Rectal smooth muscle tissue (tissue), 1 donor: ENCODE measurements around the gene GBX2.

Experiments used
- H3K27ac ChIP-seq: one replicate; pipeline ENCODE4 v1.7.0; 2013; ENCODE audit warnings: low read depth, low read length, inconsistent platforms
- H3K27me3 ChIP-seq: one replicate; pipeline ENCODE4 v1.7.0; 2013; ENCODE audit warnings: low read length; ENCODE audit not compliant: control insufficient read depth, insufficient read depth
- H3K36me3 ChIP-seq: one replicate; pipeline ENCODE4 v1.7.0; 2013; ENCODE audit warnings: low read length; ENCODE audit not compliant: control insufficient read depth, insufficient read depth
- H3K4me1 ChIP-seq: one replicate; pipeline ENCODE4 v1.7.0; 2013; ENCODE audit warnings: low read length; ENCODE audit not compliant: control insufficient read depth, insufficient read depth
- H3K4me3 ChIP-seq: one replicate; pipeline ENCODE4 v1.7.0; 2013; ENCODE audit warnings: low read length
- H3K9ac ChIP-seq: one replicate; pipeline ENCODE4 v1.7.0; 2013; ENCODE audit warnings: low read length

Gene GBX2

GRCh38 chr2:236162882-236163470, 5.2 kb downstream of the GBX2 start:
- Histone ChIP-seq H3K9ac (no peak overlapping the region), H3K36me3 (no peaks in the 10 kb centered on the region), H3K27ac (no peak overlapping the region), H3K27me3 (peaks cover 57% of the 10 kb centered on the region), H3K4me3 (no peak overlapping the region), H3K4me1 (peaks cover 13% of the 10 kb centered on the region)

GRCh38 chr2:236162031-236162845, 5.9 kb downstream of the GBX2 start:
- H3K27me3 ChIP-seq, result peaks cover 57% of the 10 kb centered on the region
- H3K9ac ChIP-seq, result no peak overlapping the region
- no peak overlapping the region for H3K27ac ChIP-seq
- no peak overlapping the region for H3K4me3 ChIP-seq
- no peaks in the 10 kb centered on the region for H3K36me3 ChIP-seq
- peaks cover 13% of the 10 kb centered on the region for H3K4me1 ChIP-seq

GRCh38 chr2:236161531-236161930, 6.7 kb downstream of the GBX2 start:
- no peak overlapping the region for H3K4me3 ChIP-seq
- H3K36me3 ChIP-seq, result no peaks in the 10 kb centered on the region
- peaks cover 10% of the 10 kb centered on the region for H3K4me1 ChIP-seq
- H3K9ac ChIP-seq, result no peak overlapping the region
- H3K27me3 ChIP-seq, result peaks cover 50% of the 10 kb centered on the region
- no peak overlapping the region for H3K27ac ChIP-seq

GRCh38 chr2:236161082-236161462, 7.1 kb downstream of the GBX2 start:
- Histone ChIP-seq H3K36me3 (no peaks in the 10 kb centered on the region), H3K4me3 (no peak overlapping the region), H3K4me1 (peaks cover 9% of the 10 kb centered on the region), H3K27me3 (peaks cover 46% of the 10 kb centered on the region), H3K27ac (no peak overlapping the region), H3K9ac (no peak overlapping the region)

- H3K27ac ChIP-seq, result no peak overlapping the region
- peaks cover 41% of the 10 kb centered on the region for H3K27me3 ChIP-seq
- peaks cover 9% of the 10 kb centered on the region for H3K4me1 ChIP-seq
- H3K9ac ChIP-seq, result no peak overlapping the region
- no peak overlapping the region for H3K4me3 ChIP-seq
- H3K36me3 ChIP-seq, result no peaks in the 10 kb centered on the region
Measured at GRCh38 chr2:236160366-236161081, 7.7 kb downstream of the GBX2 start.

GRCh38 chr2:236159778-236160170, 8.4 kb downstream of the GBX2 start:
- no peak overlapping the region for H3K4me3 ChIP-seq
- H3K27ac ChIP-seq, result no peak overlapping the region
- H3K9ac ChIP-seq, result no peak overlapping the region
- peaks cover 35% of the 10 kb centered on the region for H3K27me3 ChIP-seq
- peaks cover 6% of the 10 kb centered on the region for H3K4me1 ChIP-seq
- H3K36me3 ChIP-seq, result no peaks in the 10 kb centered on the region

- no peak overlapping the region for H3K27ac ChIP-seq
- H3K36me3 ChIP-seq, result no peaks in the 10 kb centered on the region
- peaks cover 33% of the 10 kb centered on the region for H3K27me3 ChIP-seq
- H3K9ac ChIP-seq, result no peak overlapping the region
- no peak overlapping the region for H3K4me3 ChIP-seq
- peaks cover 3% of the 10 kb centered on the region for H3K4me1 ChIP-seq
Measured at GRCh38 chr2:236158969-236159777, 9.0 kb downstream of the GBX2 start.

- H3K9ac ChIP-seq, result no peak overlapping the region
- H3K36me3 ChIP-seq, result no peaks in the 10 kb centered on the region
- no peak overlapping the region for H3K4me3 ChIP-seq
- no peak overlapping the region for H3K27ac ChIP-seq
- H3K27me3 ChIP-seq, result peaks cover 21% of the 10 kb centered on the region
- H3K4me1 ChIP-seq, result no peaks in the 10 kb centered on the region
Measured at GRCh38 chr2:236157815-236158498, 10.2 kb downstream of the GBX2 start.

- Histone ChIP-seq H3K27me3 (peaks cover 17% of the 10 kb centered on the region), H3K4me3 (no peak overlapping the region), H3K9ac (no peak overlapping the region), H3K36me3 (no peaks in the 10 kb centered on the region), H3K4me1 (no peaks in the 10 kb centered on the region), H3K27ac (no peak overlapping the region)
Measured at GRCh38 chr2:236157366-236157765, 10.8 kb downstream of the GBX2 start.

GRCh38 chr2:236156860-236157194, 11.4 kb downstream of the GBX2 start:
- Histone ChIP-seq H3K36me3 (no peaks in the 10 kb centered on the region), H3K27me3 (peaks cover 11% of the 10 kb centered on the region), H3K9ac (no peak overlapping the region), H3K27ac (no peak overlapping the region), H3K4me3 (no peak overlapping the region), H3K4me1 (no peaks in the 10 kb centered on the region)

GRCh38 chr2:236156095-236156859, 11.9 kb downstream of the GBX2 start:
- Histone ChIP-seq H3K4me1 (no peaks in the 10 kb centered on the region), H3K27me3 (peaks cover 11% of the 10 kb centered on the region), H3K36me3 (no peaks in the 10 kb centered on the region), H3K4me3 (no peak overlapping the region), H3K9ac (no peak overlapping the region), H3K27ac (no peak overlapping the region)
